HG03432 (cell line): ENCODE data around the gene MAFG.
A peak's percentile ranks its signal among the peaks of the same experiment; 100 is the strongest.

Experiments used
- ATAC-seq: cut with Tn5 transposase; IDR thresholded peaks from one replicate; pipeline ENCODE4 v1.9.1; 2021; ENCODE audit warnings: mild to moderate bottlenecking, moderate library complexity; ENCODE audit not compliant: unreplicated experiment

Gene MAFG

GRCh38 chr17:81870131-81870980 is 57.2 kb downstream of the MAFG start:
- peak; percentile 16 for ATAC-seq

DNA sequence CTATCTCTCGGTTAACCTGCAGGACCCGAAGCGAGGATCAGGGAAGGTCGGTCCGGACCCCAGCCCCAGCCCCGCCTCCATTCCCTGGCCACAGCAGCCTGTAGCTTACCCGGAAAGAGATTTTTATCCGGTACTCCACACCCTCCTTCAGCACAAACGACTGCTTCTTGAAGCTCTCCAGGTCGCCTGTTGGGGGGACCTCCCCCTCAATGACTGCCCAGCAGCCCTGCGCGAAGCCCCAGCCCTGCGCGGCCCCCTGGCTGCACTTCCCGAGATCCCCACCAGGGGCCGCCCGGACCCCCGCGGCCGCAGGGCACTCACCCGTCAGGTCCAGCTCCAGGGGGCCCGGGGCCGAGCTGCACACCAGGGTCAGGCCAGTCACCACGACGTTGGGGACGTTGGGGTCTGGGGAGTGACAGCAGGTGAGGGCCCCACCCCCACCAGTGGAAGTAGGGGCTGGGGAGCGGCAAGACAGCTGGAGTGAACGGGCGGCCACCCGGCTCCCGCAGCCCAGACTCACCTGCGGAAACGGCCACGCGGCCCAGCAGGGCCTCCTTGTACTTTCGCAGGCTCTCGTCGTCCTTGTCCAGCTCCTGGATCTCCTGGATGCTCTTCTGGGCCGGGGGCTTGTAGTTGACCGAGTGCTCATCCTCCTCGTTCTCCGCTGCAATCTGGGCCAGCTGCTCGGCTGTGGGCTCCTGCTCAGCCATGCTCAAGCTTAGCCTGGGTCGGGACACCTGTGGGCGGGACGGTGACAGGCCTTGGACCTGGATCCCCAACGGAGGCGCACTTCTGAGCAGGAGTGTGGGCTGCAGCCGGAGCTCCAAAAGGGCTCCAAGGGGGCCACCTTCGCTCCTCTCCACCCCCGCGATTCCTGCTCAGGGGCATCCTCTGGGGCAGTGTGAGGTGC is 58.1 kb downstream of the MAFG start:
- no peak for ATAC-seq

GRCh38 chr17:81868674-81869220 is 58.8 kb downstream of the MAFG start:
- no peak for ATAC-seq
